Stimulated activated CD4-positive, alpha-beta T cell treated with anti-CD3 and anti-CD28 coated beads, Interleukin-1b, Interleukin-23, amount 100 ng/mL, for 24 hours (primary cell): ENCODE measurements around the gene SLC6A18.

ENCODE experiments used
- DNase-seq, 4 experiments: peaks; one replicate each; pipeline ENCODE4 v3.0.0-alpha.2; 2020; ENCODE audit warnings: low read depth in 4 of 4, low spot score in 1 of 4

Gene SLC6A18, protein sequence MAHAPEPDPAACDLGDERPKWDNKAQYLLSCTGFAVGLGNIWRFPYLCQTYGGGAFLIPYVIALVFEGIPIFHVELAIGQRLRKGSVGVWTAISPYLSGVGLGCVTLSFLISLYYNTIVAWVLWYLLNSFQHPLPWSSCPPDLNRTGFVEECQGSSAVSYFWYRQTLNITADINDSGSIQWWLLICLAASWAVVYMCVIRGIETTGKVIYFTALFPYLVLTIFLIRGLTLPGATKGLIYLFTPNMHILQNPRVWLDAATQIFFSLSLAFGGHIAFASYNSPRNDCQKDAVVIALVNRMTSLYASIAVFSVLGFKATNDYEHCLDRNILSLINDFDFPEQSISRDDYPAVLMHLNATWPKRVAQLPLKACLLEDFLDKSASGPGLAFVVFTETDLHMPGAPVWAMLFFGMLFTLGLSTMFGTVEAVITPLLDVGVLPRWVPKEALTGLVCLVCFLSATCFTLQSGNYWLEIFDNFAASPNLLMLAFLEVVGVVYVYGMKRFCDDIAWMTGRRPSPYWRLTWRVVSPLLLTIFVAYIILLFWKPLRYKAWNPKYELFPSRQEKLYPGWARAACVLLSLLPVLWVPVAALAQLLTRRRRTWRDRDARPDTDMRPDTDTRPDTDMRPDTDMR

DNA sequence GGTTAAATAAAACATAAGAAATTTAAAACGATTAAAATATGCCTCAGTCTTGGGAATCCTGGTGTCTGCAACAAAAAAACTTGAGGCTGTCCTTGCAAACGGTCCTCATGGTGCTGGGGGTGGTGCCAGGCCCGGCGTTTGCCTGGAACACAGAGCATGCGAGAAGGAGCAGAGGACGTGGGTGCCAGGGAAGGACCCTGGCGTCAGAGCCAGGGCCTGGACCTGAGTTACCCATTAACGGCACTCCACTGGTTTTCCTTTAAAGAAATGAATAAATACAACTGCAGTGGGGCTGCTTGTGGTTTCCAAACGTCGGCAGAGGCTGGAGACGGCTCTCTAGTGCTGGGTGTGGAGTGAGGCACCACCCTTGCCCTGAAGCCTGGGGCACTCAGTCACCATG lies at the start of gene SLC6A18:
TSS of gene SLC6A18 (plus strand) at position 301 of the 400 bp plus-strand sequence. CDS start at position 398, 97 bp downstream.
- DNase-seq: no peak

DNA sequence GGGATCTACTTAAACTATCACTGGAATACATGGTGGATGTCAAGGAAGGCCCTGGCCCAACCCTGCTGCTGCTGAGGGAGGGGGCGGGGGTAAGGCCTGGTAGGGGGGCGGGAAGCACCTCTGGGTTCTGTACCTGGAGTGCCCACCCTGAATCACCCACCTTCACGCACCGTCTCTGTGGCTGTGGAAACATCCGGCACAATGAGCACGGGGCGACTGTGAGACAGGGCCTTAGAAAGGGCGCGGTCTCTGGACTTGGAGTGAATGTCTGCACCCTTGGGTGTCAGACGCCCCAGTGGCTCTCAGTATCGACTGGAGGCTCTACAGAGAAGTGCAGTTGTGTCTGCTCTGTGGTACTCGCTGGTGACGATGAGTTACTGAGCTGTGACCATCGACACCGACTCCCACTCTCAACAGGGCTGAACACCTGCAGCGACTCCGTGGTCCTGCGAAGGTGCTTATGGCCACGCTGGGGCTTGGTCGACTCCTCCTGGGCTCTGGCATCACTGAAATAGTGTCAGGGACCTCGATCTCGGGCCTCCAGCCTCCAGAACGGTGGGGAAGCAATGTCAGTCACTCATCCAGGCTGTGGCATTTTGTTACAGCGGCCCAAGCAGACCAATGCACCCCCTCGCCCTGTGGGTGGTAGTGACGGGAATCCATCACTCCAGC lies 49.2 kb upstream of the SLC6A18 start:
- no peak for DNase-seq

DNA sequence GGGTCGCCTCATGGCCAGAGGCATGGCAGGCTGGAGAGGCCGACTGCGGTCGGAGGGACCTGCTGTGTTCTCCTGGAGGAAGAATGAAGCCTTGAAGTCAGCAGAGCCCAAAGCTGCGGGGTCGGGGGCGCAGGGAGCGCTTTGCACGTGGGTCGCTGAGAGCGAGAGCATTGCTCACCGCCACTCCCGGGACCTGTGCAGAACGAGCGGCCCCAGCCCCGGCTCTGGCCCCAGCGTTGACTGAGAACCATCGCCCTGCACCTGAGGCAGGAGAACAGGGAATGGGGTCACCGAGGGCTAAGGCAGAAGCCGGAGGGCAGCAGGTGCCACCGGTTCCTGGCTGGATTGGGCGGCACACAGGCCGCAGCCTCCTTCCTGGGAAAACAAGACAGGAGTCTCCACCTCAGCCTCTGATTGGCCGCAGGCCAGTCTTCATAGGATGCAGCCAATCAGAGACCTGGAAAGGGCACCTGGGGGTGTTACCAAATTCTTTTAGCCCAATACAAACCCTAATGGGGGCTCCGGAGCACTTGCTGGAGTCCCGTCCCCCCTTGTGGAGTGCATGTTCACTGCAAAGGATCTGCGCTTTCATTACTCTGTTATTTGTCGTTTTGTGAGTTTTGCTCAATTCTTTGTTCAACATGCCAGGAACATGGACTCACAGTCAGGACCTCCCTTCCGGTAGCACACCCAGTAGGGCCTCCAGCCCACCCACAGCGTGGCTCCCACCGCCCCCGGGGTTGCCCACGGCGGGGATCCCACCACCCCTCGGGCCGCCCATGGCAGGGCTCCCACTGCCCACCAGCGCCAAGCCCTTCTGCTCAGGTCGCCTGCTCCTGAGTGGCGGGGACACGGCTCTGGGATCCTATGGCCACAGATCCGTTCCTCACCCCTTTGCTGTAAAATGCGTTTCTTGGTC lies 48.4 kb upstream of the SLC6A18 start:
- DNase-seq: no peak

DNA sequence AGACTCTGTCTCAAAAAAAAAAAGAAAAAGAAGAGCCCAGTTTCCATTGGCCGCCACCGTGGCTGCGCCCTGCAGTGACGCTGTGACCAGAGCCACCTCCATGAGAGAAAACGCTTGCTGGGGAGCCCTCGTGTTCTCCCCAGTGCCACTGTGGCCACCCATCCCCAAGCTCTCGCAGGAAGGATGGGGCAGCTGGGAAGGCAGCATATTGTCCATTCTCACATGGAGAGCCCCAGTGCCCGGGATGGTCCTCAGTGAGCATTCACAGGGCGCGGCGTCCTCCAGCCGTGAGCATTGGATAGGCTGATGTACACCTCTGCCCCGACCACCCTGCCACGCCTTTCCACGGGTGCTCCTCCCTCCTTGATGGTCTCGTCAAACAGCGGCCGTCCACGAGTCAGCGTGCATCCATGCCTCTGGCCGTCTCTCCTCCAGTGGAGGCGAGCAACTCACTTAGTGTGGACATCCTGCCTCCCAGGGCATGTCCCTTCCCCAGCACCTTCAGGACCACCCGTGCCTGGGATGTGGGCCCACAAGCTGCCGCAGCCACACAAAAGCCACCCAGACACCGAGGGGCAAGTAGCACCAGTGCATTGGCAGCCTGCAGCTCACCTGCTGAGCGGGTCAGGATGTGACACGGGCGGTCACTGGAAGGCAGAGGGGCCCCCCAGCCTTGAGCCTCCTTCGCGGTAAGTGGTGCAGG lies 47.2 kb upstream of the SLC6A18 start:
- DNase-seq: no peak

DNA sequence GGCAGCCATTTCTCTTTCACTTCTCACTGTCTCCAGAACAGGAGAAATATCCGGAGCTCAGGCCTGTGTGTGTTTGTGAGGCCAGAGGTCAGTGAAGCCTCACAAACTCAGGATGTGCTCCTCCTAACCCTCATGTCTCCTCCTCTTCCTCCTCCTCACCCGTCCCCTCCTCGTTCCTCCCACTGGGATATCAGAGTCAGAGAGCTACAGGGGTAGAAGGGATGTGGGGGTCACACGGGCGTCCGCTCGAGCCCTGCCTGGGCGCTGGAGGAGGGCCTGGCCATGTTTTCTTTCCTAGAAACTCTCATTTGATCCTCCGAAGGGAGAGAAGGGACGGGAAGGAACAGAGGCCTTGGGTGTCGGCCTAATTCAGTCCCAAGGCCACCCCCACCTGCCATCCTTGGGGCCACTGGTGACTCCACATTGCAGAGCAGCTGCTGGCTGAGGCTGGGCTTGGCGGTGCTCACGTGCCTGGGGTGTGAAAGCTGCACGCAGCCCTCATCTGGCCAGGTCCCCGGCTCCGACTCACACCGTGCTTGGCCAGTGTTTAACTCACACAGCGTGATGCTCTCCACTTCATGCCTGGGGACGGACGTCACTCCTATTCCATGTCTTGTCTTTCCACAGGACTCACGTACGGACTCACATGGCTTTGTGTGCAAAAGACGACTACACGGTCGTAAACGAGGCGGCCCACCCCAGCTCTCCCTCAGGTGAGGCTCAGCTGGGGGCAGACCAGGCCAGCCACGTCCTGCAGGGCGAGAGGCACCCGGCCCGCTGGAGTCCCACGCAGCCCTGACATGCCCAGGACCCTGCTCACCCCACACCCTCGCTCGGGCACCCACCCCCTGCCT lies 46.4 kb upstream of the SLC6A18 start:
- no peak for DNase-seq

DNA sequence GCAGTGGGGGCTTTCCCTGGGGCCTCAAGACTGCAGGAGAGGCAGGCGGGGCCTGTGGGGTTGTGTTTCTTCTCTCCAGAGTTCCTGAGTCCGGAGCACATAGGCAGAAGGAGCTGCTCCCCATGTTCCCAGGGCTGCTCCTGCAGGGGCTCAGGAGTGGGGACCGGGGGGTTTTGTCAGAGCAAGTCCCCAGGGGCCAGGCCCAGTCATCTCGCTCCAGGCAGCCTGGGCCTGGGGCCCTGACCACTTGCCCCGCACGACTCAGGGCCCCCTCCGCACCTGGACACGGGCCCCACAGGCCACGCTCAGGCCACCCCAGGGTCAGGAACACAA lies 45.8 kb upstream of the SLC6A18 start:
- DNase-seq: no peak

DNA sequence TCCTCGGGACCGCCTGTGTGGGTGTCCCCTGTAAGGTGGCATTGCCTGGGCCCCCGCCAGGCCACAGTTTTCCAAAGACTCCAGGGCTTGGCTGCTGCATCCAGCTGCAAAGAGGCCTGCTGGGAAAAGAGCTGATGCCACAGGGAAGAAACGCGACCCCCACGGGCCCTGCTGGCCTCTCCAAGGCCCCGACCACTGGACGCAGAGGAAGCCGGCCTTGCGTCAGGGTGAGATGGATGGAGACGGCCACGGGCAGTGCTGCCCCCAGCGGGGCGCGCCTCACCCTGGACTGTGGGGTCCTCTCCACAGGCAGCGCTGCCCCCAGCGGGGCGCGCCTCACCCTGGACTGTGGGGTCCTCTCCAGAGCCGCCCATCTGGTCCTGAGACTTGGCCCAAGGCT lies 45.1 kb upstream of the SLC6A18 start:
- no peak for DNase-seq

DNA sequence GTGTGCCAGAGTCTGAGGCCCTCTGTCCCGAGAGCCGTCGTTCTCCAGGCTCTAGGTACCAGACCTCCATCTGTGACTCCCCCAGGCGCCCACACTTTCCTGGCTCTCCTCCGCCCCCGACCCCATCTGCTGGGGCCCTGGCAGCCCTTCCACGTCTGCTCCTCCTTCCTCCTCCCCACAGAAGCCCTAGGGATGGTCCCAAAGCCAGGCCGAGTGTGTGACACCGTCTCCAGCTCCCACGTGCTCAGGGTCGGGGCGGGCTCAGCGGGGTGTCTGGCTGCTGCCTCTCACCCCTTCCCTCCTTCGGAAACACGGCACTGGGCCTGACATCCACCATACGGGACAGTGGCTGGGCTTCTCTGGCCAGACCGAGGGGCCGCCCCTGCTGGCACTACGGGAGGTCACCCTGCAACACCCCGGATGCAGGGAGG lies 44.3 kb upstream of the SLC6A18 start:
- DNase-seq: no peak

DNA sequence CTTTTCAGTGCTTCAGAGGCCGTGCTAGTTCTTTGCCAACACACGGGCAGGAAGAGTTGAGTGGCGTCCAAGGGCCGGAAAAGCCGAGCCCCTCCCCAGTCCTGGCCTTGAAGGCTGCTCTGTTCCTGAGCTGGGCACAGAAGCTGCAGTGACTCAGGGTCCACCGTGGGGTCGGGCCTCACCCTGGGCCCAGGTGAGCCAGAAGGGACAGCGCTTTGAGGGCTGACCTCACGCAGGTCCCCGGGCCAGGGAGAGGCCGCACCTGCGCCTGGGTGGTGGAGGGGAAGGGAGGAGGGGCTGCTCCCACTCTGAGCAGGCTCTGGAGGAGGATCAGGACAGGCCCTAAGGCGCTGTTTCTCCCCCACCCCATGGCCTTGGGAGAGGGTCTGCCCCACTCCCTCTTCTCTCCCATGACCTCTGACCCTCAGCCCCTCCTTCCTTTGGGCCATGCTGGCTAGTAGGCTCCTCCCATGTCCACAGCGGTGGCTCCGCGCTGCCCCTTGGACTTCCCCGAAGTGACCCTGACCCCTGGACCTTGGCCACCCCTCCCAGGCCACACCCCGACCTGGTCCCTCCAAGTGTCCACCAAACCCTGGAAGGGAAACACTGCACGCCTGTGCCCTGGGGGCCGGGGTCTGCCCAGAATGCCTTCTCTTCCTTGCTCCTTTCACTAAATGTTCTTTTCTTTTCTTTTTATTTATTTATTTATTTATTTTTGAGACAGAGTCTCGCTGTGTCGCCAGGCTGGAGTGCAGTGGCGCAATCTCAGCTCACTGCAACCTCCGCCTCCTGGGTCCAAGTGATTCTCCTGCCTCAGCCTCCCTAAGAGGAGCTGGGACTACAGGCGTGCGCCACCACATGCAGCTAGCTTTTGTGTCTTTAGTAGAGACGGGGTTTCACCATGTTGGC lies 43.5 kb upstream of the SLC6A18 start:
- DNase-seq: no peak

DNA sequence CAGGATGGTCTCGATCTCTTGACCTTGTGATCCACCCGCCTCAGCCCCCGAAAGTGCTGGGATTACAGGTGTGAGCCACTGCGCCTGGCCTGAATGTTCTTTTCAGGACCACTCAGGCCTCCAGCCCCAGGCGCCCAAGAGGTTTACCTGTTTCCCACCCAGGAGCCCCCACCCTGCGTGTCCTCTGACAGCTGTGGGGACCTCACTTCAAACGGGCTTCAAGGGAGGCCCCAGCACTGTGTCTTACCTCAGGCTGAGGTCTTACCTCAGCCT lies 42.9 kb upstream of the SLC6A18 start:
- DNase-seq: no peak

DNA sequence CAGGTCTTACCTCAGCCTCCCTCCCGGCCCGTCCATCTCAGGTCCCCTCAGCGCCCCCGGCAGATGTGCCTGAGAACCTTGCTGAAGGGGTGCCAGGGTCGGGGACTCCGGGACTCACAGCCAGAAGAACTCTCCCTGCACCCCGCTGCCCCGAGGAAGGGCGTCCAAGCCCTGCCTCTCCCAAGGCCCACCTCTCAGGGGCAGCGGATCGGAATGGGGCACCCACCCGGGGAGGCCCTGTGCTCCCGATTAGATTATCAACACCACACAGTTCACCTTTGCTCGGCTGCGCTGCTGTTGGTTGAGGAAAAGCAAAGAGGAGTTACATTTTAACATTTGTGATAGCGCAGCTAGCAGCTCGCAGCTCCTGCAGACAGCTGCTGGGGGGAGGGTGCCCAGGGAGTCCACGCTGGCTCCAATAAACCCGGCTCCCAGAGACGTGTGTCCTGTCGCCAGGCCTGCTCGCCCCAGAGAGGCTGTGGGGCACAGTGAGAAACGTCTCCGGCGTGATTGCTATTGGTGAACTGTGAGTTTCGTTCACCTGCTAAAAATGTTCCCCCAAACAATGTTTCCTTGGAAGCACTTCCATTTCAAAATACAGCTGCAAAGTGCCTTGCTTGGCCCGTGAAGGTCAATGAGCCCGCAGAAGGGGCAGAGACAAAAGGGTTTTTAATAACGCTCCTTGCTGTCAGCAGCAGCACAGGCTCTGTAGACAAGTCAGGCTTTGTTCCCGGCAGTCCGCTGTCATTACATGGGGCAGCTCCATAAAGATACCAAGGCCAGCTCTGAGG lies 42.4 kb upstream of the SLC6A18 start:
- DNase-seq: no peak

DNA sequence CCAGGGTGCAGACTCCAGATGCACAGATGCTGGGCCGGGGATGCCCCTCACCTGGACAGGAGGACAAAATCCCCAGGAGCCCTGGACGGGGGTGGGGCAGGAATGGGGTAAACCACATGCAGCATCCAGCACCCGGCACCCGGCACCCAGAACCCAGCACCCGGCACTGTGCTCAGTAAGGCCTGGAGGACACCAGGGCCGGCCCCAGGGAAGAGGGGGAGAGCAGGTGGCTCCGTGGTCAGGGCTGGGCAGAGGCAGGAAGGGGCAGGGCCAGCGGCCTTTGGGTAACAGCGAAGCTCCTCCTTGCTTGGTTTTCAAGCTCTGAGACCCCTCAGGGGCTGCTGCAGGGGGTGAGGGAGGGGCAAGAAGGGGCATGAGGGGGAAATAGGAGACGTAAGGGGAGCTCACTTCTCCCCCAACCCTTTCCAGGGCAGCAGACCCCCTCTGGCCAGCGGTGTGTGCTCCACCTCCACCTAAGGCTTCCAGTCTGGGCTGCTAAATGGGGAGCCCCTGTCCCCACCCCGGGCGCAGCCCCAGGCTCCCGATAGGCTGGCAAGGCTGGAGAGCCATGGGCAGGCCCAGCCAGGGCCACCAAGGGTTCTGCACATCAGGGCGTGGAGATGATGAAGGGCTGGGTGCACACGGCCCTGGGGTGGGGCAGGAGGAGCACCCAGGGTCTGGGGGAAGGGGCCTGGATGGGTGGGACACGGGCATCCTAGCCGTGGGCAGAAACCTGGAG lies 41.6 kb upstream of the SLC6A18 start:
- no peak for DNase-seq

DNA sequence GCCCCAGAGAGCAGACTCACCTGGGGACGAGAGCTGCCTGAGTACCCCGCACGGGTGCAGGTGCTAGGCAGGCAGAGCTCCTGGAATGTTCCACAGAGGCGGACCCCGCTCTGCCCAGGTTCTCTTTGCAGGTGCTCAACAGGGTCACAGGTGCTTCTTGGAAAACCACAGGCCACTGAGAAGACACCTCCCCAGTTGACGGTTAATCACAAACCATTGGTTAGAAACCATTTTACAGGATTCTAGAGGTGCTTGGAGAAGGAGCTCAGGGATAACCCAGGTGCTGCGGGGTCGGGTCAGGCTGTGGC lies 41.1 kb upstream of the SLC6A18 start:
- no peak for DNase-seq

DNA sequence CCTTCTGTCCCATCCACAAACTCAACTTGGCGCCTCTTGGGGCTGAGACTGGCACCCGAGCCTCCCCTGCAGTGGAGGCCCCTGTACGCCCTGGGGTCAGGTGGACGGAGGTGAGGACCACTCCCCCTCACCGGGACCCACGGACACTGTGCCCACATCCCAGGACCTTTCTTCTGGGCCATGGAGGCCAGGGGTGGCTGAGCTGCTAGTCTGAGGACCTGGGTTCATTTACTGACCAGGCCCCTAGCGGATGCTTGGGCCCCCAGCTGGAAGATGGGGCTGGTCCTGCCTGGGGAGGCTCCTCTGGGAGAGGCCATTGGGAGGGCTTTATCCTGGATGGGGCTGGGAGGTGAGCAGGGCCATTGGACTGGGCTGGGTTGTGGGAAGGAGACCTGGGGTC lies 40.7 kb upstream of the SLC6A18 start:
- DNase-seq: no peak

DNA sequence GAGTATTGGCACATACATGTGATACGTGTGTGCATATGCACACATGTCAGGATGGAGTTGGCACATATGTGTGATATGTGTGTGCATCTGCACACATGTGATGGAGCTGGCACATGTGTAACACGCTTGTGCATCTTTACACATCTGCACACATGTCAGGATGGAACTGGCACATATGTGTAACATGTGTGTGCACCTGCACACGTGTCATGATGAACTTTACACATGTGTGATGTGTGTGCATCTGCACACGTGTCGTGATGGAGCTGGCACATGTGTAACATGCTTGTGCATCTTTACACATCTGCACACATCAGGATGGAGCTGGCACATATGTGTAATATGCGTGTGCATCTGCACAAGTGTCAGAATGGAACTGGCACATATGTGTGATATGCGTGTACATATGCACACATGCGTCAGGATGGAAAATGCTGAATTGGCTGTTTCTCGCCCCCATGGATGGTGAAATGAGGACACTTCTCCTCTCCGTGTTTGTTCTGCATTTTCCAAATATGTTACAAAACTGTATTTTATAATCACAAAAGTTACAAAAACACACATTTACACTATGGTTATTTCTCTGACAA lies 40.0 kb upstream of the SLC6A18 start:
- DNase-seq: no peak

DNA sequence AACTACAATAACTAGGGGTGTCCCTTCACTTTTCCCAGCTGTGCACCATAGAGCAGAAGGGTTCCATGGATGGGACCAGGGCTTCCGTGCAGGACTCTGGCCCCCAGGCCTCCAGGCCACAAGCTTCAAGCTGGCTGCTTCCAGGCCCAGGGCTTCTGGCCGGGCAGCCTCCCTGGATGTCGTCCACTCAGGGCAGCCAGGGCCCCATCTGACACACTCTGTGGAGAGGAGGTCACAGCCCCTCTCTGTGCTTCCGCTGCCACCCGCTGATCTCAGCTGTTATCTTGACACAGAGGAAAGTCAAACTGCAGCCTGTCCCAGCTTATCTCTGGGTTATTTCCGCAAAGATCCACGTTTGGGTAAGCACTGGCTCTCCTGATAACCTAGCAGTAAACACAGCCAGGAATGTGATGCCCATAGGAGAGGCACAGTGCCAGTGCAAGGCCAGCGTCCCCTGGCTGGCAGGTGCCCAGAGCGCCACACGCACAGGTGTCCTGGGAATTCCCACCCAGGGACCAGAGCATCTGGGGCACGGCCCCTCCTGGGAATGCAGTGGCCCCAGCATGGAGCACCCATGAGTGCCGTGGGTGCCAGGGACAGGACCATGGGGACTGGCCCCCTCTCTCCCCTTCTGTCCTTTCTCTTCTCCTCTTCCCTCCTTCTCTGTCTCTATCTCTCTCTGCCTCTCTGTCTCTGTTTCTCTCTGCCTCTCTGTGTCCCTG lies 39.4 kb upstream of the SLC6A18 start:
- no peak for DNase-seq
